MG63 (cell line): ENCODE data around the gene TEK. TPM values are rescaled to one million over a fixed set of nuclear protein-coding genes. Genes with fewer than 3 reads are reported as not detected.

Source experiments
- DNase-seq: peaks from one replicate; pipeline ENCODE4 v3.0.0-alpha.2; 2020
- H3K27me3 ChIP-seq: fragments of 250-450 bp; sonication (Bioruptor Pico); 2 replicates; pipeline ENCODE4 v1.5.1; 2020; ENCODE audit warnings: mild to moderate bottlenecking, moderate library complexity
- H3K36me3 ChIP-seq: fragments of 250-450 bp; sonication (Bioruptor Pico); 2 replicates; pipeline ENCODE4 v1.5.1; 2020; ENCODE audit warnings: mild to moderate bottlenecking, moderate library complexity
- H3K4me3 ChIP-seq: fragments of 250-450 bp; sonication (Bioruptor Pico); 2 replicates; pipeline ENCODE4 v1.5.1; 2020; ENCODE audit warnings: mild to moderate bottlenecking, moderate library complexity
- H3K9me3 ChIP-seq: fragments of 250-450 bp; sonication (Bioruptor Pico); 2 replicates; pipeline ENCODE4 v1.5.1; 2020; ENCODE audit warnings: mild to moderate bottlenecking, moderate library complexity
- total RNA-seq: library from RNA; depleted of rRNA; stranded (reverse); fragments of >200 nt; shearing (Covaris generic); gene quantifications from 2 replicates; pipeline ENCODE4 v1.2.3, GENCODE V29; 2014; ENCODE audit warnings: low replicate concordance; rRNA removed

TEK gene
- total RNA-seq, 1 experiment from 2014 or later = 0.07 TPM

DNA sequence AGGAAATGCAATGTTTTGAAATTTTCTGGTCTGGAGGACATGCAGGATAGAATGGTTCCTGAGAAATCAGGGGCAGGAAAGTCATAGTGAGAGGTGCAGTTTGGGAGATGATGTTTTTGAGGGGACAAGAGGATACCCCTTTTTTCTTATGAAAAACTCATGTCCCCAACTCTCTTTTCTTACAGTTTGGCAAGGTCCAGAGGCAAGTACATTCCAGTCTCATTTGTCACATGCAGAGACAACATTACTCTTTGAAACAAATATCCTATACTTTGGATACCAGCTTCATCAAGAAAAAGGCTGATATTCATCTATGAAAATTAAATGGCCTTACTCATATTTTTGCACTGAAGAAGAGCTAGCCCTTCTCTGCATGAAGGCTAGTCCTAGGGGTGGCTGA is 139.7 kb downstream of the TEK start:
- Histone ChIP-seq H3K4me3 (no peak overlapping the region), H3K27me3 (no peaks in the 10 kb centered on the region), H3K36me3 (no peaks in the 10 kb centered on the region), H3K9me3 (no peaks in the 10 kb centered on the region)
- DNase-seq = no peak

DNA sequence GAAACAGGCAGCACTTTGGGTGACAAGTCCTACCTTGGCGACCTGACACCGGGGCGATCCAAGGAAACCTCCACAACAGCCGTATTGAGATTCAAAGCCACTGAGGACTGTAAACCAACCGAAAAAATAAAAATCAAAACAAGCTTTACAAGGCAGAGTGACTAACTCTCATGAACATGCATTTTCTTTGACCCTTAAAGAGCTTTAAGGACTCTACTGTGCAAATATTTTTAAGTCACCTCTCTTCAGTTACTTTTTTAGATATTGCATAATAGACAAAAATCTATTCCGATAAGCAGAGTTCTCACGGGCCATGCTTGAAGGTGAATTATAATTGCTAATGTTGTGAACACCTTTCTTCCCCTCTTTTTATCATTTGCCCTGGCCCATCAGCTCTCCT is 149.6 kb downstream of the TEK start:
- no peaks in the 10 kb centered on the region for H3K36me3 ChIP-seq
- no peaks in the 10 kb centered on the region for H3K27me3 ChIP-seq
- H3K9me3 ChIP-seq = no peaks in the 10 kb centered on the region
- no peak for DNase-seq
- H3K4me3 ChIP-seq = no peak overlapping the region

DNA sequence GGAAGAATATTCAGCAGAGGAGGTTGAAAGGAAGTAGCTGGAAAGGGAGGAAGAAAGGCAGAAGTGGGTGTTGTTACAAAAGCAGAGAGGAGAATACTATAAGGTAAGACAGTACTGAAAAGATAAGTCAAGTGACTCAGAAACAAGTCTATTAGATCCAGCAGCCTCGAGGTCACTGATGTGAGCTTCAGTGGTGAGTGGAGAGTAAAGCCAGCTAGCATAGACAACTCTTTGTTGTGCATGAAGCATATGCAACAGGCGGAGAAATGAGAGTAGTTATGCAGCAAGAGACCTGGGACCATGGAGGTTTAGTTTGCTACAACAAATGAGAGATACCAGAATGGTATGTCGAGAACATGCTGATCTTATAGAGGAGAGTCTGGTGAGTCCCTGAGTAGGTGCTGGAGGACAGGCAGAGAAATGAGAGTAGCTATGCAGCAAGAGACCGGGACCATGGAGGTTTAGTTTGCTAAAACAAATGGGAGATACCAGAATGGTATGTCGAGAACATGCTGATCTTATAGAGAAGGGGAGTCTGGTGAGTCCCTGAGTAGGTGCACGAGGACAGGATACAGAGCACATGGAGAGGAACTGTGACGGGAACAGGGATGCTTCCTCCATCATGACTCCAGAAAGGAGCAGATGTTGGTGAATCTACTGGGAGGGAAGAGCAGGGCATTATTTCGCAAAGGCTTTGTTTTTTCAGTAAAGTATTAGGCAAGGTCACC is 151.9 kb downstream of the TEK start:
- no peak for DNase-seq
- Histone ChIP-seq H3K36me3 (no peaks in the 10 kb centered on the region), H3K27me3 (no peaks in the 10 kb centered on the region), H3K4me3 (no peak overlapping the region), H3K9me3 (no peaks in the 10 kb centered on the region)

DNA sequence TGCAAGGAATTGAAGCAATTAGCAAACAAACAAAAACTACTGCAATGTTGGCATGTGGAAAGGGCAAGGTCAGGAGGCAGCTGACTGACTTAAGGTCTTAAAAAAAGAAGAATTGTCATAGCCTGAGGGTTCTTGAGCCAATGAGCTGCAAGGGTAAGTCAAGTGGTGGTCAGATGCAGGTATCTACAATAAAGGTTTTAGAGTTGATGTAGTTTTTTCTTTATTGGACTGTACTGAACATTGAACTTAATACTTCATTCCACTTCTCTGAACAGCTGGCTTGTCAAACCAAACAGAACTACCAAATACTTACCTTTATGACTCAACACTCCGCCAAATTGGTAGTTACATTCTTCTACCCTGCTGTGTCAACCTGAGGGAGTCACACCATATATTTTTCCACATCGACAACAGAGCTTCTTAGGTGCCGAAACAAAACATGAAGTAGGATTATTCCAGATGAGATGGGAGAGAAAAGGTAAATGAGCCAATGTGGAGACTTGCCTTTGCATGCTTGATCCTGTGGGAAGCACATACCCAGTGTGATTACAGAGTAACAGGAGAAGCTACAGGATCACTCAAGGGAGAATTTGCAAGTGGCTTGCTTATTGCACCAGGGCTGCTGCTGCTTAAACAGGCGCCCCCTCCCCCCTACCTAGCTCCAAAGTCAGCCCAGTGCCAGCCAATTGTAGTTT is 152.6 kb downstream of the TEK start:
- DNase-seq = no peak
- Histone ChIP-seq H3K27me3 (no peaks in the 10 kb centered on the region), H3K9me3 (no peaks in the 10 kb centered on the region), H3K4me3 (no peak overlapping the region), H3K36me3 (no peaks in the 10 kb centered on the region)

DNA sequence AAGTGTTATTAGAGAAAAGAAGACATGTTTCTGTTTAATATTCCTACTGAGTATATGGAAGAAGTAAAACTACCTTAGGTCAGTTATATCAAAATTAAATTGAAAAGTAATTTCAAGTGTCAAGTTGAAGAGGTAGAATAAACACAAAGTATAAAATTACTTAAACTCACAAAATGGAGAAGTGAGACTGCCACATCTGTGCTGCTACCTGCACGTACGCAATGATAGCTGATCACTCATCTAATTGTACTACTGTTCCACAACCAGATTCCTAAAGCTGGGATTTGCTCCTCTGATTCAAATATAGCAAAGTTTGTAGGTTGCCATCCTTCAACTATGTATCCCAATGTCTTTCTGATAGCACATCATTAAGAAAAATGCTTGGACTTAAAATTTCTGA is 163.1 kb downstream of the TEK start:
- Histone ChIP-seq H3K9me3 (no peaks in the 10 kb centered on the region), H3K36me3 (no peaks in the 10 kb centered on the region), H3K4me3 (no peak overlapping the region), H3K27me3 (no peaks in the 10 kb centered on the region)
- no peak for DNase-seq

DNA sequence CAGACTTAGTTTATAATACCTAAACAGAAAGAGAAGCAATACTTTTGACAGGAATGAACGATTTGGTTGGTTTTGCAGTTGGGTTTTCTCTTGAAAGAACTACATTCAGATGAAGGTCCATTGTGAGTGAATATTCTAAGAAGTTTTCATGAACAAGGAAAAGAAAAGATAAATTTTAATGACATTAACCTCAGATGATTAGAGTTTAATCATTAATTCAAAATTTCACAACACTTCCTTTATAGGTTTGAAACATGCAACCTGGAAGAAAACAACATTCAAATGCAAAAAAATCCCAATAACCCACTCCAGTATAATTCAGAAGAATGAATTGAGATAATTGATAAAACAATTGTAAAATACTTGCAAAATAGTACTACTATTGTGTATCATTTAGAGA is 164.2 kb downstream of the TEK start:
- DNase-seq = no peak

DNA sequence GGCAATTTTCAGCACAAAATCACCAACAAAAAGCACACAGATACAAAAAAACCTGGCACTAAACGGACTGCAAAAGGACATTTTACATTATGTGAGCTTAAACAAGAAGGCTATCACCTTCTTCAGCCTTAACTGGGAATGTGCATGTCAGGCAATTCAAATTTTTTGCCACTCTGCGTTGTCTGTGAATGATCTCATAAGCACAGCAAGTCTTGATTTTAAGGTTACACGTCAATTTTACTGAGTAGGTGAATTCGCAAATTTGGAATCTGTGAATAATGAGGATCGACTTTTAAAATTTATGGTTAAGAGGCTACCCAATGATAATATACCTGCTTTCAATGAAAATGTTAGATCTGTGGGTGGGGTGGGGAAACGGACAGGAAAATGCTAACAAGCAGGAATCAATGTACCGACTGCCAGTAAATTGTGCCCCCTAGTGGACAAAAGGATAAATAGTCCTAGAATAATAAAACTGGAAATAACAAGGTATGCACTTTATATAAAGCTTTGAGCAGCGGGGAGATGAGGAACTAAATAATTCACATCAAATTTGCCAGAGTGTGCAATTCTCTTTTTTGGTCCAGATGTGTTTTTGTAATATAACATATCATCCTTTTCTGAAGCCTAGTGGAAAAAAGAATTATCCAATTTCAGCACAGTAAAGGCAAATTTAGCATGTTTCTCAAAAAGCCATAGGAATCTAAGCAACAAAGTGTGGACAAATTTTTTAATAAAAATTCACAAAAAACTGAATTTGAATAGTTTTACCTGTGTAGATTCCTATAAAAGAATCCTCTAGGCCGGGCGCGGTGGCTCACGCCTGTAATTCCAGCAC is 167.4 kb downstream of the TEK start:
- Histone ChIP-seq H3K36me3 (no peaks in the 10 kb centered on the region), H3K9me3 (no peaks in the 10 kb centered on the region), H3K4me3 (no peak overlapping the region), H3K27me3 (no peaks in the 10 kb centered on the region)
- no peak for DNase-seq

More for the DNA sequence above, 164.2 kb downstream of the TEK start:
- Histone ChIP-seq H3K36me3 (no peaks in the 10 kb centered on the region), H3K9me3 (no peaks in the 10 kb centered on the region), H3K4me3 (no peak overlapping the region), H3K27me3 (no peaks in the 10 kb centered on the region)

DNA sequence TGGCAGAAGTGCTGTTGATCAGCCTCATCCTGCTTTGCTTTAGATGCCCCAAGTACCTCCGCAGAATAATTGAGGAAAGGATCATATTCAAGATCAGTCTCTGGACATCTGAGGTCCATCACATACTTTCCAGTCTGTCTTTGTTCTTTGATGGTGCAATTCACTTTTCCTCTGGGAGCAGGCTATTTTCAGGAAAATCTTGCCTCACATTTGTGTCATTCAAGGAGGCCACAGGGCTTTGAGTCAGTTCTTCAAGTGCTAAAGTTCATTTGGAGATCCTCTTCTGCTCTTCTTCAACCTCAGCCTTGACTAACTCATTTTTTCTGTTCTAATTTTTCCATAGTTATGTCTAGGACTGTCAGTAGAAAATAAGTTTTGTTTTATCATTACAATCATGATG is 169.3 kb downstream of the TEK start:
- Histone ChIP-seq H3K36me3 (no peaks in the 10 kb centered on the region), H3K4me3 (no peak overlapping the region), H3K27me3 (no peaks in the 10 kb centered on the region), H3K9me3 (no peaks in the 10 kb centered on the region)
- no peak for DNase-seq

DNA sequence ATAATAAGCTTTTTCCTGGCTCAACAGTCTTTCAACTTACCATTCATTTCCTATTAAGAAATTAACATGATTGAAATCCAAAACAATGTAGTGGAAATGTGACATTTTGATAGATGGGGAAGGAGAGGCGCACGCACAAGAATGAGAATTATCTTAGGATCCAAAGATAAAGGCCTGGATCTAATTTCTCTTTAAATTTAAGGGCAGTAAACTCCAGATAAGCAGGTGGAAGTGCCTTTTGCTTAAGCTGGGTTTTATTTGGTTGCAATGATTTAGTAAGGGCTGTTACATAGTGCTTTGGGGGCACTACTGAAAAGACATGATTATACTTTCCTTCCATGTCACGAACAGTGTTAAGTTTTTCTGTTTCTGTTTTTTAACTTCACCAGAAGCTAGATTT is 170.6 kb downstream of the TEK start:
- no peak for DNase-seq

More for the DNA sequence above, 170.6 kb downstream of the TEK start:
- no peaks in the 10 kb centered on the region for H3K27me3 ChIP-seq
- H3K4me3 ChIP-seq = no peak overlapping the region
- no peaks in the 10 kb centered on the region for H3K36me3 ChIP-seq
- H3K9me3 ChIP-seq = no peaks in the 10 kb centered on the region

Other genes with a start within 250 kb of the TEK start
- gene CAAP1, start 216.4 kb upstream of the TEK start, total RNA-seq = 15.3 and 20.9 TPM in 2 replicates
- gene PLAA, start 162.0 kb upstream of the TEK start, total RNA-seq = 25.4 and 37.9 TPM in 2 replicates
- gene IFT74, start 152.8 kb upstream of the TEK start, total RNA-seq = 10.6 and 12.6 TPM in 2 replicates
- not detected in 2 replicates for gene LRRC19, start 103.6 kb upstream of the TEK start, total RNA-seq
- gene EQTN, start 187.9 kb downstream of the TEK start, total RNA-seq = not detected in 2 replicates